HCT116 (cell line): ENCODE data around the gene CCL14. TPM values are rescaled to one million over a fixed set of nuclear protein-coding genes. Genes with fewer than 3 reads are reported as not detected.

Experiments used
- ATAC-seq: fragments of 200-7000 bp; cut with Tn5 transposase; 2 replicates; pipeline ENCODE4 v1.9.1; 2020; ENCODE audit warnings: mild to moderate bottlenecking, moderate library complexity
- BruUV-seq: library from RNA; stranded (reverse); fragments of 400-500 nt; replicated peaks from 2 replicates; lab custom pipeline; 2021; lab: Mats Ljungman, UMichigan
- CTCF ChIA-PET: fragments of 300-600 bp; sonication (Branson Sonifier 250); formaldehyde crosslinking; loops from one replicate; lab custom pipeline; 2021; ENCODE audit warnings: antibody characterized with exemption; lab: Charles Lee
- POLR2A ChIA-PET: fragments of 300-600, 350-600 bp; sonication (Branson Sonifier 250); formaldehyde crosslinking; loops from one replicate; lab custom pipeline; 2021; ENCODE audit warnings: antibody characterized with exemption; lab: Charles Lee
- RAD21 ChIA-PET, 2 experiments: fragments of 300-600 bp; sonication (Branson Sonifier 250); formaldehyde crosslinking; loops; one replicate each; lab custom pipeline; 2023; ENCODE audit warnings: low total read pairs in 2 of 2; ENCODE audit not compliant: uncharacterized antibody in 2 of 2, unreplicated experiment in 2 of 2, low non-redundant PET in 1 of 2; lab: Charles Lee
- DNase-seq: peaks from one replicate; pipeline ENCODE4 v3.0.0-alpha.2; 2010; ENCODE audit warnings: low read depth, low spot score
- H2AFZ ChIP-seq: fragments of 200-600 bp; shearing (Covaris generic), sonication (generic); 2 replicates; pipeline ENCODE4 v1.6.1; 2017; ENCODE audit warnings: low read depth, mixed run types, mixed read lengths, antibody characterized with exemption, low read length; ENCODE audit not compliant: poor library complexity, severe bottlenecking
- H3K27ac ChIP-seq: 2 replicates; pipeline ENCODE4 v1.5.1; 2012; ENCODE audit warnings: low read depth, low read length
- H3K27me3 ChIP-seq: fragments of 200-600 bp; sonication (generic); 2 replicates; pipeline ENCODE4 v1.6.1; 2016; ENCODE audit warnings: mixed run types, low read length, mixed read lengths; ENCODE audit not compliant: insufficient read depth
- H3K36me3 ChIP-seq, 2 experiments: fragments of 200-500 bp in 1 of 2; fragments of 200-600 bp in 1 of 2; sonication (Bioruptor generic) in 1 of 2; sonication (generic) in 1 of 2; 2 replicates each; pipeline versions ENCODE4 v1.5.1 to v1.6.1; 2014 to 2016; ENCODE audit warnings: low read length in 2 of 2, inconsistent platforms in 1 of 2, mixed read lengths in 1 of 2, mixed run types in 1 of 2; ENCODE audit not compliant: insufficient read depth in 2 of 2, control insufficient read depth in 1 of 2
- H3K4me1 ChIP-seq, 2 experiments: fragments of 200-600 bp in 1 of 2; sonication (generic) in 1 of 2; 2 replicates each; pipeline versions ENCODE4 v1.5.1 to v1.6.1; 2012 to 2017; ENCODE audit warnings: low read length in 2 of 2, inconsistent platforms in 1 of 2, mild to moderate bottlenecking in 1 of 2, mixed read lengths in 1 of 2, mixed run types in 1 of 2, moderate library complexity in 1 of 2; ENCODE audit not compliant: insufficient read depth in 2 of 2, control insufficient read depth in 1 of 2
- H3K4me2 ChIP-seq: fragments of 200-600 bp; sonication (generic); 2 replicates; pipeline ENCODE4 v1.6.1; 2017; ENCODE audit warnings: mixed run types, low read length, mixed read lengths
- H3K4me3 ChIP-seq, 2 experiments: fragments of 200-600 bp in 1 of 2; sonication (generic) in 1 of 2; replicated peaks in 1 of 2; 2 replicates each; pipeline ENCODE4 v1.5.1; 2011 to 2016; ENCODE audit warnings: low read length in 2 of 2, control low read depth in 1 of 2, low read depth in 1 of 2, mild to moderate bottlenecking in 1 of 2, mixed read lengths in 1 of 2, mixed run types in 1 of 2
- H3K79me2 ChIP-seq: fragments of 200-600 bp; sonication (generic); 2 replicates; pipeline ENCODE4 v1.6.1; 2017; ENCODE audit warnings: mild to moderate bottlenecking, mixed run types, low read length, moderate library complexity, mixed read lengths; ENCODE audit not compliant: insufficient read depth
- H3K9ac ChIP-seq: fragments of 200-600 bp; sonication (generic); 2 replicates; pipeline ENCODE4 v1.6.1; 2016; ENCODE audit warnings: low read length, mixed read lengths
- H3K9me2 ChIP-seq: fragments of 200-600 bp; sonication (generic), shearing (Covaris generic); 2 replicates; pipeline ENCODE4 v1.6.1; 2017; ENCODE audit warnings: mixed run types, mild to moderate bottlenecking, moderate library complexity; ENCODE audit not compliant: insufficient read depth
- H3K9me3 ChIP-seq, 2 experiments: fragments of 200-500 bp in 1 of 2; fragments of 200-600 bp in 1 of 2; sonication (Bioruptor generic) in 1 of 2; sonication (generic) in 1 of 2; 2 replicates each; pipeline ENCODE4 v1.6.1; 2014 to 2017; ENCODE audit warnings: low read length in 2 of 2, mixed read lengths in 2 of 2, inconsistent platforms in 1 of 2, low read depth in 1 of 2, mild to moderate bottlenecking in 1 of 2, mixed run types in 1 of 2, moderate library complexity in 1 of 2; ENCODE audit not compliant: control insufficient read depth in 1 of 2, insufficient read depth in 1 of 2
- H4K20me1 ChIP-seq: fragments of 200-600 bp; sonication (generic), shearing (Covaris generic); 2 replicates; pipeline ENCODE4 v1.6.1; 2017; ENCODE audit warnings: mixed run types, mild to moderate bottlenecking, moderate library complexity; ENCODE audit not compliant: insufficient read depth
- ATF3 ChIP-seq: IDR thresholded peaks from 2 replicates; pipeline ENCODE4 v1.6.1; 2012
- CBX3 ChIP-seq: IDR thresholded peaks from 2 replicates; pipeline ENCODE4 v1.6.1; 2012; ENCODE audit warnings: low read depth
- CEBPB ChIP-seq: IDR thresholded peaks from 2 replicates; pipeline ENCODE4 v1.6.1; 2012; ENCODE audit warnings: low read depth
- CTCF ChIP-seq, 3 experiments: fragments of 200-600 bp in 1 of 3; sonication (generic) in 1 of 3; IDR thresholded peaks in 2 of 3; conservative IDR thresholded peaks in 1 of 3; 2 replicates each; pipeline ENCODE4 v1.5.1; 2012 to 2017; ENCODE audit warnings: low read depth in 2 of 3, low read length in 2 of 3, antibody characterized with exemption in 1 of 3, borderline replicate concordance in 1 of 3, control low read depth in 1 of 3, mild to moderate bottlenecking in 1 of 3, mixed read lengths in 1 of 3, mixed run types in 1 of 3, moderate library complexity in 1 of 3; ENCODE audit not compliant: insufficient read depth in 1 of 3
- EGR1 ChIP-seq: IDR thresholded peaks from 2 replicates; pipeline ENCODE4 v1.6.1; 2012; ENCODE audit warnings: low read depth
- ELF1 ChIP-seq: IDR thresholded peaks from 2 replicates; pipeline ENCODE4 v1.6.1; 2012; ENCODE audit warnings: low read depth, borderline replicate concordance
- EZH2 ChIP-seq: fragments of 200-600 bp; sonication (generic); IDR thresholded peaks from 2 replicates; pipeline ENCODE4 v1.6.1; 2017; ENCODE audit warnings: antibody characterized with exemption, mixed run types
- EZH2phosphoT487 ChIP-seq: fragments of 200-600 bp; IDR thresholded peaks from 2 replicates; pipeline ENCODE4 v1.6.1; 2018; ENCODE audit warnings: antibody characterized with exemption, borderline replicate concordance
- FOSL1 ChIP-seq: IDR thresholded peaks from 2 replicates; pipeline ENCODE4 v1.6.1; 2012; ENCODE audit warnings: low read depth
- MAX ChIP-seq: IDR thresholded peaks from 2 replicates; pipeline ENCODE4 v1.6.1; 2012
- POLR2AphosphoS5 ChIP-seq: IDR thresholded peaks from 2 replicates; pipeline ENCODE4 v1.6.1; 2011; ENCODE audit warnings: mild to moderate bottlenecking, low read depth, low read length, moderate library complexity
- RAD21 ChIP-seq: IDR thresholded peaks from 2 replicates; pipeline ENCODE4 v1.6.1; 2012; ENCODE audit warnings: low read depth, mild to moderate bottlenecking
- SIN3A ChIP-seq: IDR thresholded peaks from 2 replicates; pipeline ENCODE4 v1.6.1; 2012; ENCODE audit warnings: low read depth
- SP1 ChIP-seq: IDR thresholded peaks from 2 replicates; pipeline ENCODE4 v1.6.1; 2012; ENCODE audit warnings: low read depth
- SRF ChIP-seq: IDR thresholded peaks from 2 replicates; pipeline ENCODE4 v1.6.1; 2012; ENCODE audit warnings: low read depth
- TCF7L2 ChIP-seq: IDR thresholded peaks from 2 replicates; pipeline ENCODE4 v1.7.0; 2011; ENCODE audit warnings: borderline replicate concordance, inconsistent platforms; ENCODE audit not compliant: insufficient read depth, insufficient read length; ENCODE audit errors: extremely low read depth
- ZFX ChIP-seq: fragments of 450-650 bp; IDR thresholded peaks from 2 replicates; pipeline ENCODE4 v1.6.1; 2017
- intact Hi-C: fragments of 100-400 bp; cut with micrococcal nuclease; formaldehyde crosslinking; loops from 2 replicates; pipeline ENCODE4 v1.10.0; 2022
- total RNA-seq: library from RNA; stranded (reverse); gene quantifications from one replicate; pipeline ENCODE4 v1.2.1, GENCODE V29; 2021; ENCODE audit not compliant: unreplicated experiment

CCL14 gene
- total RNA-seq, 1 experiment from 2014 or later, result not detected

- TF ChIP-seq CTCF (IDR thresholded peaks at IDR 0.05 in 2 of 3, conservative IDR thresholded peaks at IDR 0.05 in 1 of 3; ENCODE audit: borderline replicate concordance in 1 of 3, insufficient read depth in 1 of 3, low read depth in 2 of 3, low read length in 2 of 3), result no peak
- no peak for TF ChIP-seq TCF7L2
- no peak for TF ChIP-seq RAD21
- TF ChIP-seq SRF, result no peak
- TF ChIP-seq CEBPB, result no peak
- no peak for TF ChIP-seq EZH2
- TF ChIP-seq EGR1, result no peak
- TF ChIP-seq FOSL1, result no peak
- TF ChIP-seq, all 23 proteins: peak for 0
Observed at GRCh38 chr17:35982409-35983191, 3.9 kb downstream of the CCL14 start (continued).

- BruUV-seq, result no TSS peak
- no peaks in the 10 kb centered on the region for H3K4me1 ChIP-seq
- H3K27ac ChIP-seq, result no peak overlapping the region
- CTCF ChIA-PET, result interaction anchor here (0.6 to 2.6 kb wide), 4 partner anchors 13 to 167 kb away, joined by 3 to 11 read pairs (median 4); no protein-coding TSS in a partner anchor
- POLR2A ChIA-PET, result no interaction called here
- H2AFZ ChIP-seq, result no peak overlapping the region
- H3K4me3 ChIP-seq, result no peak overlapping the region
- no peaks in the 10 kb centered on the region for H3K27me3 ChIP-seq
- H3K9me3 ChIP-seq, result no peaks in the 10 kb centered on the region
- H3K36me3 ChIP-seq, result no peaks in the 10 kb centered on the region
- no peak overlapping the region for H3K9ac ChIP-seq
- DNase-seq (no peak), ATAC-seq (peak; percentile 46; the same call in 1 of the 2 replicates)
- TF ChIP-seq EZH2phosphoT487, result no peak
- no peak for TF ChIP-seq ZFX
- TF ChIP-seq SIN3A, result no peak
- TF ChIP-seq RAD21, result peak; percentile 39
- TF ChIP-seq MAX, result no peak
- TF ChIP-seq SRF, result no peak
- TF ChIP-seq SP1, result no peak
- no peak for TF ChIP-seq POLR2AphosphoS5
- no peak for TF ChIP-seq EGR1
- TF ChIP-seq CBX3, result no peak
- TF ChIP-seq TCF7L2, result no peak
- no peak for TF ChIP-seq FOSL1
- TF ChIP-seq CEBPB, result no peak
- no peak for TF ChIP-seq ELF1
- TF ChIP-seq EZH2, result no peak
- TF ChIP-seq CTCF (IDR thresholded peaks at IDR 0.05 in 2 of 3, conservative IDR thresholded peaks at IDR 0.05 in 1 of 3; ENCODE audit: borderline replicate concordance in 1 of 3, insufficient read depth in 1 of 3, low read depth in 2 of 3, low read length in 2 of 3), result peak; percentile 6 to 21 (median 14); a peak in 2 of 6 replicates
- no peak for TF ChIP-seq ATF3
- no peaks in the 10 kb centered on the region for H3K9me2 ChIP-seq
- intact Hi-C loops, result no loop called here
- RAD21 ChIA-PET, result interaction anchor here in 1 of 2 experiments (1.4 kb wide), 1 partner anchor 167 kb away, joined by 4 read pairs; no protein-coding TSS in a partner anchor
- no peak overlapping the region for H3K4me2 ChIP-seq
- no peaks in the 10 kb centered on the region for H3K79me2 ChIP-seq
- no peaks in the 10 kb centered on the region for H4K20me1 ChIP-seq
Observed at GRCh38 chr17:35981908-35982330, 4.6 kb downstream of the CCL14 start.
